ENCODE measurements around the gene IGF1R. TPM values are rescaled to one million over a fixed set of nuclear protein-coding genes. Genes with fewer than 3 reads are reported as not detected.

IGF1R gene
- total and polyA plus RNA-seq, 2 of the 13 experiments (the other 11 are each of a cell fraction or from before 2014, with no cell fraction given): 15.9 to 18.4 TPM

- TF ChIP-seq SKI (IDR thresholded peaks at IDR 0.05; ENCODE audit: partially characterized antibody) (peak; percentile 88), ZNF879 (CRISPR knock-in tag; IDR thresholded peaks at IDR 0.05) (no peak), BORCS8-MEF2B (CRISPR knock-in tag; IDR thresholded peaks at IDR 0.05) (no peak), ZNF160 (CRISPR knock-in tag; IDR thresholded peaks at IDR 0.05) (no peak), MAFF (IDR thresholded peaks at IDR 0.05; ENCODE audit: low read depth, low read length) (no peak), ZNF670 (CRISPR knock-in tag; IDR thresholded peaks at IDR 0.05; ENCODE audit: borderline replicate concordance) (0 out of 2 replicates have a peak, but pooled peaks have one; percentile 50), BCL6 (CRISPR knock-in tag; IDR thresholded peaks at IDR 0.05) (peak; percentile 84), SNAPC5 (CRISPR knock-in tag; IDR thresholded peaks at IDR 0.05; ENCODE audit: borderline replicate concordance) (no peak), MED13 (CRISPR knock-in tag; IDR thresholded peaks at IDR 0.05) (no peak), SMYD3 (CRISPR knock-in tag; IDR thresholded peaks at IDR 0.05) (no peak), ELF1 (CRISPR knock-in tag; IDR thresholded peaks at IDR 0.05) (0 out of 2 replicates have a peak, but pooled peaks have one; percentile 23), ETV5 (CRISPR knock-in tag; IDR thresholded peaks at IDR 0.05; ENCODE audit: borderline replicate concordance) (no peak), ZBTB2 (CRISPR knock-in tag; IDR thresholded peaks at IDR 0.05; ENCODE audit: low read depth) (no peak), HOXA5 (CRISPR knock-in tag; IDR thresholded peaks at IDR 0.05) (peak; percentile 64; the same call in 1 of the 2 replicates), STAT6 (CRISPR knock-in tag; IDR thresholded peaks at IDR 0.05; ENCODE audit: borderline replicate concordance) (no peak), XRCC5 (optimal IDR thresholded peaks at IDR 0.05; ENCODE audit: low read length) (no peak), SATB2 (CRISPR knock-in tag; IDR thresholded peaks at IDR 0.05) (no peak), ZBTB42 (CRISPR knock-in tag; IDR thresholded peaks at IDR 0.05) (no peak), FOXA3 (CRISPR knock-in tag; IDR thresholded peaks at IDR 0.05) (peak; percentile 98), SNAI1 (CRISPR knock-in tag; IDR thresholded peaks at IDR 0.05; ENCODE audit: borderline replicate concordance) (no peak), ZFP36L2 (CRISPR knock-in tag; IDR thresholded peaks at IDR 0.05) (no peak), NFIC (IDR thresholded peaks at IDR 0.05; ENCODE audit: low read length) (peak; percentile 95), ZSCAN20 (CRISPR knock-in tag; IDR thresholded peaks at IDR 0.05; ENCODE audit: borderline replicate concordance) (no peak), MZF1 (CRISPR knock-in tag; IDR thresholded peaks at IDR 0.05; ENCODE audit: borderline replicate concordance) (no peak), SP5 (CRISPR knock-in tag; IDR thresholded peaks at IDR 0.05; ENCODE audit: borderline replicate concordance, low read depth) (peak; percentile 48; the same call in 1 of the 2 replicates)
- TF ChIP-seq, protein P1, sequence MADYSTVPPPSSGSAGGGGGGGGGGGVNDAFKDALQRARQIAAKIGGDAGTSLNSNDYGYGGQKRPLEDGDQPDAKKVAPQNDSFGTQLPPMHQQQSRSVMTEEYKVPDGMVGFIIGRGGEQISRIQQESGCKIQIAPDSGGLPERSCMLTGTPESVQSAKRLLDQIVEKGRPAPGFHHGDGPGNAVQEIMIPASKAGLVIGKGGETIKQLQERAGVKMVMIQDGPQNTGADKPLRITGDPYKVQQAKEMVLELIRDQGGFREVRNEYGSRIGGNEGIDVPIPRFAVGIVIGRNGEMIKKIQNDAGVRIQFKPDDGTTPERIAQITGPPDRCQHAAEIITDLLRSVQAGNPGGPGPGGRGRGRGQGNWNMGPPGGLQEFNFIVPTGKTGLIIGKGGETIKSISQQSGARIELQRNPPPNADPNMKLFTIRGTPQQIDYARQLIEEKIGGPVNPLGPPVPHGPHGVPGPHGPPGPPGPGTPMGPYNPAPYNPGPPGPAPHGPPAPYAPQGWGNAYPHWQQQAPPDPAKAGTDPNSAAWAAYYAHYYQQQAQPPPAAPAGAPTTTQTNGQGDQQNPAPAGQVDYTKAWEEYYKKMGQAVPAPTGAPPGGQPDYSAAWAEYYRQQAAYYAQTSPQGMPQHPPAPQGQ (CRISPR knock-in tag; IDR thresholded peaks at IDR 0.05; ENCODE audit: borderline replicate concordance): no peak
Measured at GRCh38 chr15:98843844-98844243, 195.5 kb downstream of the IGF1R start (continued).
